Cerebellar nuclear complex (tissue), 1 donor: Measurements from ENCODE around the gene GCK.

Experiments used
- DNase-seq, 2 experiments: peaks; one replicate each; lab custom pipeline; 2025; lab: John Stamatoyannopoulos, UW

GCK gene

GRCh38 chr7:44104860-44105771 is 84.1 kb downstream of the GCK start:
- DNase-seq = no peak

DNA sequence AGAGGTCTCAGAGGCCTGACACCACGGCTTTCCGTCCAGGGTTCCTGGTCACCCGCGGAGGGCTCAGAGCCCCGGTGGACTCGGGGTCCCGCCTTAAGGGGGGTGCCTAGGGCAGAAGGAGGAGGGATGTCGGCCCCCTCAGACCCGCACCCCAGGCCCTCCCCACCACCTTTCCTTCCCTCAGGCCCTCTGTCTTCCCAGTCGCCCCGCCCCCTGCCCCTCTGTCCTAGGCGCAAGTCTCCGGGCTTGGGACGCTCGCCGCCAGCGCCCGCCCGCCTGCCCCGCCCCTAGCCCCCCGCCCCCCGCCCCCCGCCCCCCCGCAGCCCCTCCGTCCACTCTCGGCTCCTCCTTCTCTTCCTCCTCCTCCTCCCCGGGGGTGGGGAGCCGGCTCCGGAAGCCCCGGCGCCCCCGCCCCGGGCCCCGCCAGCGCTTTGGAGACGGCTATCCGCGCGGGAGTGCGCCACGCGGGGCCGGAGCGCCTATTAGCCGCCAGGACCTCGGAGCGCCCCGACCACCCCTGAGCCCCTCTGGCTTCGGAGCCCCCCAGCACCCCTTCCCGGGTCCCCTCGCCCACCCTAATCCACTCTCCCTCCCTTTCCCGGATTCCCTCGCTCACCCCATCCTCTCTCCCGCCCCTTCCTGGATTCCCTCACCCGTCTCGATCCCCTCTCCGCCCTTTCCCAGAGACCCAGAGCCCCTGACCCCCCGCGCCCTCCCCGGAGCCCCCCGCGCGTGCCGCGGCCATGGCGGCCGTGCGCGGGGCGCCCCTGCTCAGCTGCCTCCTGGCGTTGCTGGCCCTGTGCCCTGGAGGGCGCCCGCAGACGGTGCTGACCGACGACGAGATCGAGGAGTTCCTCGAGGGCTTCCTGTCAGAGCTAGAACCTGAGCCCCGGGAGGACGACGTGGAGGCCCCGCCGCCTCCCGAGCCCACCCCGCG is 85.0 kb downstream of the GCK start, which contains the start of gene AEBP1:
TSS of gene AEBP1 (plus strand) at position 423 of the 937 bp plus-strand sequence. CDS start at position 744, 321 bp downstream.
- no peak for DNase-seq

DNA sequence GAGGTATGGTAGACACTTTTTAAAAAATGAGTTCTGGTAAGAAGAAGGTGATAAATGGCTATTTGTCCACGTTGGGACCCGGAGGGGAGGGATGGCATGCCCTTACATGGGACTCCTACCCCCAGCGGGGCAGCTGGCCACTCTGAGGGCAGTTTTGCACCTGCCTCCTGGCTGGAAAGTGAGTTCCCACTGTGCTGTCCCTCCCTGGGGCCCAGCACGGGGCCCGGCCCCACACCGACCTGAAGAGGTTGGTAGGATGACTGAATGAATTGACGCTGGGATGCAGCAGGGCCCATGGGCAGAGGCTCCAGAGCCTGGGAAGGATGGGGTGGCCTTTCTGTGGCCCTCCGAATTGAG is 85.7 kb downstream of the GCK start:
- no peak for DNase-seq

- no peak for DNase-seq
Observed at GRCh38 chr7:44102846-44103565, 86.2 kb downstream of the GCK start.

DNA sequence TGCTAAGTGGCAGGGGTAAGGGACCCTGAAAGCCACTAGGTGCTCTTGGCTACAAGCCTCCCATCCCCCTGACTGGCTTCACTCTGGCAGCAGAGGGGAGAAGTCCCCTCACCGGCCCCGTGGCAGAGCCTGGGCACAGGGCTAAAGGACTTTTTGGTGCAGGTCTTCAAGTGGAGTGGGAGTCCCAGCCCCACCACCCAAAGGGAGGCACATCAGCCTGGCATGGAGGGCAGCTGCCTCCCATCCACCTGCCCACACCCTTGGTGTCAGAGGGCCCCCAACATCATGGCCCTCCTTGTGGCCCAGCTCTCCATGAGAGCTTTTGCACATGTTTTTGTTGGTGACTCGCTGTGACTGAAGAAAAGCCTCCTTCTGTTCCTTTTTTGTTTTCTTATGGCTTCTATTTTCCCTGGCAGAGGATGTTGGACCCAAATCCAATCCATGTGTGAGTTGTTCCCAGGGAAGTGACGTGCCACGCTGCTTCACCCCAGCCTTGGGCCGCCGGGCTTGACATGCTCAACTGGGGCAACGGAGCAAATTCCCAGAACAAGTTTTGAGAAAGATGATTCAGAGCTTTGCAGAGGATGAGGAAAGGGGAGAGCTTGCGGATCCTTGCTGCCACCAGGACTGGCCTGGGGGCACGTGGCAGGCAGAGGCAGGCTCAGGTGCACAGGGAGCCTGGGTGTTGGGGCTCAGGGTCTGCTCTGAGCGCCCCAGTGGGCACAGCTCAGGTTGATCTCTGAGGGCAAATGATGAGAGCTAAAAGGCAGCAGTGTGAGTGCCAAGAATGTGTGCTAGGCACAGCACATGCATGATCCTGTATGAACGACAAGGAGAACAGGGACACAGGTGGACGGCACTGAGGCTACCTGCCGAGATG is 87.0 kb downstream of the GCK start:
- DNase-seq = no peak

DNA sequence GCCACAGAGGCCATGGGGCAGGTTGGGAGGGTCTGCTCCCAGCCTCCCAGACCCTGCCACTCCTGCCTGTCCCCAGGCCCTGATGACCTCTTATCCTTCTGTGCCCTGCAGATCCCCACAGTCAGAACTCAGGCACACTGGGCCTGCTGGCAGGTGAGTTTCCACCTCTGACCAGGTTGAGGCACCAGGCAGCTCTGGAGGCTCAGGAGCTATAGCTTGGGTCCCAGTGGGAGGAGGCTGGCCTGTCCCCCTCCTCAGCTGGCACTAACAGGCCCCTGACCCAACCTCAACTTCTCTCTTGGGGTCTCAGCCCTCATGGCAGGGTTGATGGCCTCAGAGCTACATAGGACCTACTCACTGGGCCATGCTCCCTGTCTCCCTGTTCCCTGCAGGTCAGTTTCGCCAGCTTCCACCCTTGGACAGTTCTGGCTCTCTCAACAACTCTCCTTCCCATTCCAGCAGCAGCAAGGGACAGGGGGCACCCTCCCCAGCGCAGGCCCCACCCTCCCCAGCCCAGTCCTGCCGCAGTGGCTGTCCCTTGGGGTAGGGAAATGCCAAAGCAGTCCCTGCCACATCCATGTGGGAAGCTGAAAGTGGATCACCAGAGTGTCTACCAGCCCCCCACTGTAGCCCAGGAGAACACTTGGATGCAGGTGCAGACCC is 87.8 kb downstream of the GCK start:
- no peak for DNase-seq

GRCh38 chr7:44100458-44101302 is 88.6 kb downstream of the GCK start:
- no peak for DNase-seq

- DNase-seq = no peak
Observed at GRCh38 chr7:44099669-44100068, 89.6 kb downstream of the GCK start.

GRCh38 chr7:44098092-44099068 is 90.9 kb downstream of the GCK start:
- no peak for DNase-seq

- no peak for DNase-seq
Observed at GRCh38 chr7:44097064-44097932, 91.9 kb downstream of the GCK start.

- no peak for DNase-seq
Observed at GRCh38 chr7:44096326-44096881, 92.8 kb downstream of the GCK start.

DNA sequence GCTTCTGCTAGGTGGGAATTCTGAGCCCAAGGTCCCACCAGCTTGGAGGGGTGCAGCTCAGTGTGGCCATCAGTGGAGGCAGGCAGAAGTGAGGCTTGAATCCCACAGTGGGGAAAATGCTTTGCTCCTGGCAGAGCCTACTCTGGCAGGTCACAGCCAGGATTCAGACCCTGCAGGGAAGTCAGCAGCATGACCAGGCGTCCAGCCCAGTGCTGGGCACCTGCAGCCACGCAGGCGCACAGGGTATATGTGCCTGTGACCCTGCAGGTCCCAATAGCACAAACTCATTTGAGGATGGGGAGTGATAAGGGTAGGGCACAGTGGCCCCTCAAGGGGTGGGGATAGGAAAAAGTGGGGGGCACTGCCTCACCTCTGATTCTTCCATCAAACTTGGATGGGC is 93.5 kb downstream of the GCK start:
- DNase-seq = no peak

GRCh38 chr7:44094883-44095592 is 94.2 kb downstream of the GCK start:
- no peak for DNase-seq

GRCh38 chr7:44094365-44094764 is 94.9 kb downstream of the GCK start:
- no peak for DNase-seq
